H1 (cell line): ENCODE results near the gene FAM193B. TPM values are rescaled to one million over a fixed set of nuclear protein-coding genes. Genes with fewer than 3 reads are reported as not detected.

ENCODE experiments used
- ATF2 ChIP-seq: IDR thresholded peaks from 2 replicates; pipeline ENCODE4 v1.6.1; 2012; ENCODE audit warnings: low read length, inconsistent platforms
- CREB1 ChIP-seq: IDR thresholded peaks from 2 replicates; pipeline ENCODE4 v1.6.1; 2012; ENCODE audit warnings: inconsistent platforms
- JUN ChIP-seq: IDR thresholded peaks from 2 replicates; pipeline ENCODE4 v1.6.1; 2011; ENCODE audit warnings: low read depth, mild to moderate bottlenecking, improper control_type of control experiment, low read length
- JUND ChIP-seq: IDR thresholded peaks from 2 replicates; pipeline ENCODE4 v1.6.1; 2011; ENCODE audit warnings: mild to moderate bottlenecking, improper control_type of control experiment, low read length
- NRF1 ChIP-seq: IDR thresholded peaks from 2 replicates; pipeline ENCODE4 v1.6.1; 2011; ENCODE audit warnings: mild to moderate bottlenecking, low read depth, low read length, improper control_type of control experiment
- POLR2A ChIP-seq, 2 experiments: IDR thresholded peaks; 1 replicate in 1 of 2; 2 replicates in 1 of 2; pipeline ENCODE4 v1.6.1; 2011; ENCODE audit warnings: low read depth in 2 of 2, low read length in 2 of 2, mild to moderate bottlenecking in 2 of 2; ENCODE audit errors: control extremely low read depth in 1 of 2
- RAD21 ChIP-seq, 2 experiments: IDR thresholded peaks in 1 of 2; conservative IDR thresholded peaks in 1 of 2; 2 replicates each; pipeline ENCODE4 v1.6.1; 2011; ENCODE audit warnings: low read depth in 2 of 2, low read length in 2 of 2, improper control_type of control experiment in 1 of 2, inconsistent platforms in 1 of 2, mild to moderate bottlenecking in 1 of 2, moderate library complexity in 1 of 2
- RBBP5 ChIP-seq: IDR thresholded peaks from 2 replicates; pipeline ENCODE4 v1.7.1; 2012; ENCODE audit warnings: low read depth, mild to moderate bottlenecking, inconsistent platforms, low read length, moderate library complexity, borderline replicate concordance
- RNF2 ChIP-seq: fragments of 200-900, 300-1000 bp; sonication (generic); IDR thresholded peaks from 2 replicates; pipeline ENCODE4 v1.7.1; 2016; ENCODE audit warnings: borderline replicate concordance, low read depth, mild to moderate bottlenecking, antibody characterized with exemption, low read length; ENCODE audit not compliant: poor library complexity, severe bottlenecking; ENCODE audit errors: missing control alignments
- SP2 ChIP-seq: IDR thresholded peaks from 2 replicates; pipeline ENCODE4 v1.6.1; 2012; ENCODE audit warnings: mild to moderate bottlenecking, low read length, inconsistent platforms
- polyA plus RNA-seq, 7 experiments: library from polyadenylated mRNA; depleted of rRNA in 3 of 7; stranded (reverse) in 5 of 7; unstranded in 2 of 7; fragments of >200 nt in 5 of 7; fragments of 200-250 nt in 2 of 7; gene quantifications; 1 replicate in 5 of 7; 2 replicates in 1 of 7; 4 replicates in 1 of 7; pipeline versions ENCODE4 v1.2.1 to v1.2.3, GENCODE V29; 2011 to 2013; ENCODE audit warnings: missing spikeins in 2 of 7, mixed read lengths in 2 of 7
- total RNA-seq: library from RNA; stranded (reverse); fragmentation: NEBNext Ultra II Directional; extraction: Animal tissue kit (Norgen Biotek cat#: 25700); gene quantifications from 2 replicates; pipeline ENCODE4 v1.2.1, GENCODE V29; 2021

FAM193B gene
- total and polyA plus RNA-seq, 2 of the 8 experiments (the other 6 are each of a cell fraction or from before 2014, with no cell fraction given) = 49.9 to 69.8 TPM

GRCh38 chr5:177494346-177495195 is 59.8 kb downstream of the FAM193B start (continued):
- TF ChIP-seq ATF2 (peak; percentile 55; the same call in 1 of the 2 replicates), JUND (no peak), CREB1 (0 out of 2 replicates have a peak, but pooled peaks have one; percentile 10), SP2 (no peak), RBBP5 (0 out of 2 replicates have a peak, but pooled peaks have one; percentile 5), RNF2 (no peak), NRF1 (no peak), RAD21 (IDR thresholded peaks at IDR 0.05 in 1 of 2, conservative IDR thresholded peaks at IDR 0.05 in 1 of 2; ENCODE audit: low read depth in 2 of 2, low read length in 2 of 2) (peak in 1 of 2 experiments; percentile 16; a peak in 2 of 4 replicates), POLR2A (IDR thresholded peaks at IDR 0.05; ENCODE audit: control extremely low read depth in 1 of 2, low read depth in 2 of 2, low read length in 2 of 2) (peak in 1 of 2 experiments; percentile 85; a peak in 2 of 3 replicates), JUN (no peak)
- TF ChIP-seq, all 59 proteins: peak for 9
